K562 (cell line): ENCODE data around the gene TIMP4. TPM values are rescaled to one million over a fixed set of nuclear protein-coding genes. Genes with fewer than 3 reads are reported as not detected.

ENCODE experiments used
- ATAC-seq: fragments of 200-7000 bp; cut with Tn5 transposase; 3 replicates; pipeline ENCODE4 v1.9.1; 2020; ENCODE audit warnings: moderate library complexity
- BruUV-seq: library from RNA; stranded (reverse); fragments of 400-500 nt; replicated peaks from 2 replicates; lab custom pipeline; 2021; lab: Mats Ljungman, UMichigan
- CTCF ChIA-PET: fragments of 300-600 bp; formaldehyde crosslinking; extraction: SDS; loops from one replicate; lab custom pipeline; 2021; ENCODE audit warnings: low intra/inter-chr PET ratio; lab: Yijun Ruan, JAX
- POLR2A ChIA-PET: fragments of 300-600, 350-650 bp; sonication (Branson Sonifier 250); formaldehyde crosslinking; extraction: SDS; loops from one replicate; lab custom pipeline; 2021; ENCODE audit warnings: antibody characterized with exemption, inconsistent platforms; lab: Yijun Ruan, JAX
- DNase-seq, 4 experiments: peaks; one replicate each; pipeline versions ENCODE4 v3.0.0 to v3.0.0-alpha.2; 2011 to 2018; ENCODE audit warnings: low spot score in 3 of 4, mixed read lengths in 3 of 4; ENCODE audit errors: extremely low read depth in 1 of 4
- FAIRE-seq: peaks from 2 replicates; lab custom pipeline; 2011; peaks lifted over from hg19 to GRCh38; lab: Jason Lieb, UNC
- H2AFZ ChIP-seq: 2 replicates; pipeline ENCODE4 v1.6.0; 2011; ENCODE audit warnings: low read depth, low read length, control low read depth, inconsistent platforms
- H3K27ac ChIP-seq: fragments of 200-600 bp; 3 replicates; pipeline ENCODE4 v1.8.0; 2011; ENCODE audit warnings: low read depth, mild to moderate bottlenecking, control low read depth, inconsistent platforms, low read length, moderate library complexity, mixed read lengths; ENCODE audit errors: extremely low read depth
- H3K27me3 ChIP-seq, 2 experiments: fragments of 300-600 bp in 1 of 2; 2 replicates in 1 of 2; 3 replicates in 1 of 2; pipeline versions ENCODE4 v1.6.0 to v1.8.0; 2011; ENCODE audit warnings: inconsistent platforms in 2 of 2, low read length in 2 of 2, mild to moderate bottlenecking in 1 of 2, mixed read lengths in 1 of 2, moderate library complexity in 1 of 2; ENCODE audit not compliant: control insufficient read depth in 2 of 2, insufficient read depth in 2 of 2
- H3K36me3 ChIP-seq: fragments of 300-600 bp; 3 replicates; pipeline ENCODE4 v1.8.0; 2011; ENCODE audit warnings: mild to moderate bottlenecking, low read length, inconsistent platforms; ENCODE audit not compliant: control insufficient read depth, insufficient read depth
- H3K4me1 ChIP-seq, 2 experiments: fragments of 200-600 bp in 1 of 2; replicated peaks in 1 of 2; 2 replicates in 1 of 2; 3 replicates in 1 of 2; pipeline versions ENCODE4 v1.5.1 to v1.8.0; 2011; ENCODE audit warnings: inconsistent platforms in 2 of 2, low read length in 2 of 2, mild to moderate bottlenecking in 1 of 2, mixed read lengths in 1 of 2, moderate library complexity in 1 of 2; ENCODE audit not compliant: control insufficient read depth in 2 of 2, insufficient read depth in 2 of 2
- H3K4me2 ChIP-seq: 2 replicates; pipeline ENCODE4 v1.6.1; 2011; ENCODE audit warnings: low read length, control low read depth, inconsistent platforms, mixed read lengths; ENCODE audit not compliant: insufficient read depth
- H3K4me3 ChIP-seq: fragments of 200-600 bp; sonication (generic), shearing (Covaris generic); 2 replicates; pipeline ENCODE4 v1.5.1; 2016; ENCODE audit warnings: control low read depth, inconsistent platforms
- H3K79me2 ChIP-seq: fragments of 200-600 bp; 3 replicates; pipeline ENCODE4 v1.8.0; 2011; ENCODE audit warnings: low read length, inconsistent platforms; ENCODE audit not compliant: control insufficient read depth, insufficient read depth
- H3K9ac ChIP-seq, 2 experiments: 2 replicates each; pipeline versions ENCODE4 v1.6.0 to v1.6.1; 2011; ENCODE audit warnings: low read depth in 2 of 2, low read length in 2 of 2, control low read depth in 1 of 2, inconsistent platforms in 1 of 2, mild to moderate bottlenecking in 1 of 2, mixed read lengths in 1 of 2; ENCODE audit not compliant: insufficient read depth in 1 of 2
- H3K9me1 ChIP-seq: one replicate; pipeline ENCODE4 v1.6.0; 2011; ENCODE audit warnings: inconsistent platforms, mild to moderate bottlenecking, low read length, moderate library complexity; ENCODE audit not compliant: control insufficient read depth, insufficient read depth
- H3K9me3 ChIP-seq: replicated peaks from 2 replicates; pipeline ENCODE4 v1.5.1; 2011; ENCODE audit warnings: low read depth, low read length, inconsistent platforms; ENCODE audit not compliant: control insufficient read depth, insufficient read depth
- H4K20me1 ChIP-seq: replicated peaks from 2 replicates; pipeline ENCODE4 v1.6.1; 2011; ENCODE audit warnings: low read length, inconsistent platforms, mixed read lengths; ENCODE audit not compliant: control insufficient read depth, insufficient read depth
- CCNT2 ChIP-seq: IDR thresholded peaks from 2 replicates; pipeline ENCODE4 v1.6.1; 2011; ENCODE audit warnings: borderline replicate concordance, low read depth, mild to moderate bottlenecking, moderate library complexity, mixed read lengths, low read length; ENCODE audit not compliant: insufficient read length; ENCODE audit errors: extremely low read depth
- CEBPB ChIP-seq: fragments of 450-650 bp; IDR thresholded peaks from 2 replicates; pipeline ENCODE4 v1.6.1; 2016; ENCODE audit warnings: missing genetic modification characterization, missing compliant biosample characterization
- HLTF ChIP-seq: fragments of 450-650 bp; IDR thresholded peaks from 2 replicates; pipeline ENCODE4 v1.6.1; 2016
- KAT2B ChIP-seq: IDR thresholded peaks from one replicate; pipeline ENCODE4 v1.6.1; 2012; ENCODE audit warnings: low read depth, mild to moderate bottlenecking, control low read depth, inconsistent platforms, low read length, moderate library complexity
- KDM5B ChIP-seq: fragments of 200-600 bp; sonication (generic); IDR thresholded peaks from 2 replicates; pipeline ENCODE4 v1.6.1; 2012; ENCODE audit warnings: low read depth, mild to moderate bottlenecking, moderate library complexity, low read length, control low read depth, inconsistent platforms; ENCODE audit not compliant: insufficient replicate concordance
- MCM2 ChIP-seq: fragments of 450-650 bp; IDR thresholded peaks from 2 replicates; pipeline ENCODE4 v1.6.1; 2017; ENCODE audit warnings: low read depth, mild to moderate bottlenecking
- NFATC3 ChIP-seq: fragments of 450-650 bp; IDR thresholded peaks from 2 replicates; pipeline ENCODE4 v1.6.1; 2017; ENCODE audit warnings: mild to moderate bottlenecking
- NFE2L1 ChIP-seq: fragments of 450-650 bp; IDR thresholded peaks from 2 replicates; pipeline ENCODE4 v1.6.1; 2016; ENCODE audit warnings: missing genetic modification characterization, low read depth, mild to moderate bottlenecking, missing compliant biosample characterization, moderate library complexity, borderline replicate concordance
- NR2C1 ChIP-seq, 2 experiments: fragments of 450-650 bp; IDR thresholded peaks; 2 replicates each; pipeline ENCODE4 v1.6.1; 2017; ENCODE audit warnings: mild to moderate bottlenecking in 2 of 2, antibody characterized with exemption in 1 of 2, inconsistent platforms in 1 of 2, missing compliant biosample characterization in 1 of 2, missing genetic modification characterization in 1 of 2
- NR3C1 ChIP-seq: sonication (generic); formaldehyde crosslinking; IDR thresholded peaks from 2 replicates; pipeline ENCODE4 v1.8.1; 2022; ENCODE audit warnings: missing genetic modification reagents
- TSC22D4 ChIP-seq: fragments of 450-650 bp; IDR thresholded peaks from 2 replicates; pipeline ENCODE4 v1.6.1; 2016; ENCODE audit warnings: missing genetic modification characterization, missing biosample characterization, control low read depth
- ZBTB5 ChIP-seq: fragments of 450-650 bp; IDR thresholded peaks from 2 replicates; pipeline ENCODE4 v1.6.1; 2017; ENCODE audit warnings: antibody characterized with exemption
- ZNF146 ChIP-seq: IDR thresholded peaks from one replicate; pipeline ENCODE4 v1.6.1; 2018; ENCODE audit warnings: missing compliant biosample characterization; ENCODE audit not compliant: unreplicated experiment
- ZNF316 ChIP-seq: fragments of 450-650 bp; IDR thresholded peaks from 2 replicates; pipeline ENCODE4 v1.6.1; 2016
- ZNF511 ChIP-seq: sonication (generic); formaldehyde crosslinking; IDR thresholded peaks from 2 replicates; pipeline ENCODE4 v1.8.0; 2022; ENCODE audit warnings: mild to moderate bottlenecking, missing genetic modification reagents
- WGBS: fragments of 100-300 bp; shearing (Covaris generic); methylation state at CpG from one replicate; pipeline ENCODE4 v1.1.6; 2016; ENCODE audit warnings: low coverage, mixed read lengths; ENCODE audit not compliant: insufficient coverage; ENCODE audit errors: missing lambda C conversion rate; 5-methylcytosine and 5-hydroxymethylcytosine counted together
- in situ Hi-C: fragments of 300-500 bp; cut with MboI; formaldehyde crosslinking; loops from 4 replicates; pipeline ENCODE4 v1.15.0; 2018; ENCODE audit warnings: inconsistent platforms, mixed read lengths
- intact Hi-C: fragments of 100-400 bp; cut with micrococcal nuclease; formaldehyde crosslinking; loops from 2 replicates; pipeline ENCODE4 v1.14.2; 2022
- polyA plus RNA-seq, 8 experiments: library from polyadenylated mRNA; depleted of rRNA in 4 of 8; stranded (reverse) in 5 of 8; unstranded in 3 of 8; fragments of >200 nt; fragmentation: Nextera tagmentation in 2 of 8; fragmentation: Illumina TruSeq in 1 of 8; extraction: Ambion mirVana in 2 of 8; extraction: Trizol in 1 of 8; gene quantifications; 2 replicates each; pipeline versions ENCODE4 v1.2.1 to v1.2.3, GENCODE V29; 2011 to 2014; ENCODE audit warnings: inconsistent platforms in 1 of 8, missing spikeins in 1 of 8
- total RNA-seq, 7 experiments: library from RNA; depleted of rRNA in 6 of 7; stranded (reverse); fragments of >200 nt in 6 of 7; fragmentation: Illumina TruSeq in 2 of 7; extraction: Trizol in 2 of 7; gene quantifications; 2 replicates each; pipeline versions ENCODE4 v1.2.1 to v1.2.3, GENCODE V29; 2011 to 2021; ENCODE audit warnings: low replicate concordance in 1 of 7
- TF ChIP-seq, protein P1 (sequence below): fragments of 250-450 bp; sonication (Bioruptor Pico); IDR thresholded peaks from 2 replicates; pipeline ENCODE4 v1.4.0; 2020; ENCODE audit warnings: mild to moderate bottlenecking, moderate library complexity, borderline replicate concordance

The TIMP4 gene
- total and polyA plus RNA-seq, 9 of the 15 experiments (the other 6 are each of a cell fraction or from before 2014, with no cell fraction given) = 0.03 to 0.07 TPM; not detected in 7

- Histone ChIP-seq H3K79me2 (no peaks in the 10 kb centered on the region), H3K27ac (no peak overlapping the region), H3K9ac (no peak overlapping the region), H3K27me3 (peaks cover 16 to 40% of the 10 kb centered on the region in 2 experiments; a peak in 3 of 5 replicates), H3K9me3 (no peaks in the 10 kb centered on the region), H3K4me2 (no peak overlapping the region), H3K36me3 (no peaks in the 10 kb centered on the region), H3K4me1 (peaks cover 4 to 6% of the 10 kb centered on the region in 2 experiments; a peak in 2 of 5 replicates), H3K9me1 (no peaks in the 10 kb centered on the region), H4K20me1 (0 out of 2 replicates have a peak, but pooled peaks cover 3% of the 10 kb centered on the region), H2AFZ (no peak overlapping the region), H3K4me3 (no peak overlapping the region)
- in situ Hi-C loops = no loop called here
- ChIA-PET POLR2A (interaction anchor here (0.8 to 1.1 kb wide), 2 partner anchors 451 to 747 kb away, joined by 3 read pairs; no protein-coding TSS in a partner anchor), CTCF (no interaction called here)
- FAIRE-seq (no peak), ATAC-seq (no peak), DNase-seq (no peak)
- no TSS peak for BruUV-seq
- WGBS = 0% methylated on average over 1 of the region's 1 CpG
- TF ChIP-seq NR3C1 (CRISPR knock-in tag) = no peak
- no peak for TF ChIP-seq CCNT2
- no peak for TF ChIP-seq ZNF146 (CRISPR knock-in tag)
- no peak for TF ChIP-seq NFE2L1
- no peak for TF ChIP-seq KAT2B
- no peak for TF ChIP-seq HLTF
- TF ChIP-seq ZNF316 = no peak
- TF ChIP-seq, protein P1, sequence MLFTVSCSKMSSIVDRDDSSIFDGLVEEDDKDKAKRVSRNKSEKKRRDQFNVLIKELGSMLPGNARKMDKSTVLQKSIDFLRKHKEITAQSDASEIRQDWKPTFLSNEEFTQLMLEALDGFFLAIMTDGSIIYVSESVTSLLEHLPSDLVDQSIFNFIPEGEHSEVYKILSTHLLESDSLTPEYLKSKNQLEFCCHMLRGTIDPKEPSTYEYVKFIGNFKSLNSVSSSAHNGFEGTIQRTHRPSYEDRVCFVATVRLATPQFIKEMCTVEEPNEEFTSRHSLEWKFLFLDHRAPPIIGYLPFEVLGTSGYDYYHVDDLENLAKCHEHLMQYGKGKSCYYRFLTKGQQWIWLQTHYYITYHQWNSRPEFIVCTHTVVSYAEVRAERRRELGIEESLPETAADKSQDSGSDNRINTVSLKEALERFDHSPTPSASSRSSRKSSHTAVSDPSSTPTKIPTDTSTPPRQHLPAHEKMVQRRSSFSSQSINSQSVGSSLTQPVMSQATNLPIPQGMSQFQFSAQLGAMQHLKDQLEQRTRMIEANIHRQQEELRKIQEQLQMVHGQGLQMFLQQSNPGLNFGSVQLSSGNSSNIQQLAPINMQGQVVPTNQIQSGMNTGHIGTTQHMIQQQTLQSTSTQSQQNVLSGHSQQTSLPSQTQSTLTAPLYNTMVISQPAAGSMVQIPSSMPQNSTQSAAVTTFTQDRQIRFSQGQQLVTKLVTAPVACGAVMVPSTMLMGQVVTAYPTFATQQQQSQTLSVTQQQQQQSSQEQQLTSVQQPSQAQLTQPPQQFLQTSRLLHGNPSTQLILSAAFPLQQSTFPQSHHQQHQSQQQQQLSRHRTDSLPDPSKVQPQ = no peak
- no peak for TF ChIP-seq MCM2
- TF ChIP-seq ZBTB5 = no peak
- TF ChIP-seq KDM5B = no peak
- TF ChIP-seq CEBPB (tag) = no peak
- TF ChIP-seq NFATC3 = no peak
- no peak for TF ChIP-seq NR2C1 (IDR thresholded peaks at IDR 0.05)
- no peak for TF ChIP-seq NR2C1 (tag; IDR thresholded peaks at IDR 0.05)
- TF ChIP-seq ZNF511 (CRISPR knock-in tag) = no peak
- no peak for TF ChIP-seq TSC22D4 (tag)
- intact Hi-C loops = no loop called here
Measured at GRCh38 chr3:12154151-12154550, 4.6 kb downstream of the TIMP4 start.
